A549 (cell line): ENCODE results near the gene CAB39. TPM values are rescaled to one million over a fixed set of nuclear protein-coding genes. Genes with fewer than 3 reads are reported as not detected.
A peak's percentile ranks its signal among the peaks of the same experiment; 100 is the strongest.

ENCODE experiments used
- ATAC-seq, 2 experiments: fragments of 200-7000 bp in 1 of 2; fragments of >200 bp in 1 of 2; cut with Nextera tagmentation in 1 of 2; cut with Tn5 transposase in 1 of 2; 3 replicates each; pipeline versions ENCODE4 v1.8.0 to v1.9.1; 2018 to 2020; ENCODE audit warnings: mild to moderate bottlenecking in 1 of 2, moderate library complexity in 1 of 2
- CTCF ChIA-PET: fragments of 300-600 bp; sonication (Branson Sonifier 250); formaldehyde crosslinking; extraction: SDS; loops from one replicate; lab custom pipeline; 2021; ENCODE audit warnings: antibody characterized with exemption, inconsistent platforms; lab: Yijun Ruan, JAX
- POLR2A ChIA-PET: fragments of 350-600 bp; formaldehyde crosslinking; extraction: SDS; loops from one replicate; lab custom pipeline; 2021; ENCODE audit warnings: antibody characterized with exemption, inconsistent platforms; lab: Yijun Ruan, JAX
- DNase-seq, 2 experiments: peaks; one replicate each; pipeline versions ENCODE4 v3.0.0 to v3.0.0-alpha.2; 2011 to 2016; ENCODE audit warnings: low read depth in 1 of 2, low spot score in 1 of 2
- FAIRE-seq: peaks from 2 replicates; lab custom pipeline; 2011; peaks lifted over from hg19 to GRCh38; lab: Jason Lieb, UNC
- H3K27ac ChIP-seq, 2 experiments: fragments of >200 bp; sonication (Bioruptor Twin); formaldehyde crosslinking; 3 replicates each; pipeline ENCODE4 v1.5.1; 2016 to 2017
- H3K4me1 ChIP-seq: fragments of >200 bp; sonication (Bioruptor Twin); formaldehyde crosslinking; 3 replicates; pipeline ENCODE4 v1.6.1; 2016
- H3K4me2 ChIP-seq: fragments of >200 bp; sonication (Bioruptor Twin); formaldehyde crosslinking; 3 replicates; pipeline ENCODE4 v1.6.1; 2016
- H3K4me3 ChIP-seq: fragments of >200 bp; sonication (Bioruptor Twin); formaldehyde crosslinking; 3 replicates; pipeline ENCODE4 v1.5.1; 2016
- H3K9me3 ChIP-seq: fragments of >200 bp; sonication (Bioruptor Twin); formaldehyde crosslinking; 3 replicates; pipeline ENCODE4 v1.6.1; 2016
- BHLHE40 ChIP-seq: IDR thresholded peaks from 2 replicates; pipeline ENCODE4 v1.6.1; 2012; ENCODE audit warnings: low read depth, low read length, inconsistent platforms
- CHD2 ChIP-seq: fragments of 150-350 bp; IDR thresholded peaks from 2 replicates; pipeline ENCODE4 v1.6.1; 2014; ENCODE audit warnings: low read length; ENCODE audit not compliant: partially characterized antibody
- EHF ChIP-seq: fragments of 250-450 bp; sonication (Bioruptor Pico); IDR thresholded peaks from 2 replicates; pipeline ENCODE4 v1.5.0; 2020; ENCODE audit warnings: mild to moderate bottlenecking
- FOSL2 ChIP-seq, 2 experiments: fragments of 450-650 bp in 1 of 2; fragments of >200 bp in 1 of 2; sonication (Bioruptor Twin) in 1 of 2; formaldehyde crosslinking; IDR thresholded peaks; 2 replicates each; pipeline versions ENCODE4 v1.5.0 to v1.6.1; 2016 to 2020; ENCODE audit warnings: mild to moderate bottlenecking in 1 of 2, moderate library complexity in 1 of 2
- HOXB13 ChIP-seq: fragments of 250-450 bp; sonication (Bioruptor Pico); IDR thresholded peaks from 2 replicates; pipeline ENCODE4 v1.5.0; 2020; ENCODE audit warnings: low read depth, mild to moderate bottlenecking, moderate library complexity
- JUN ChIP-seq, 2 experiments: fragments of >200 bp; sonication (Bioruptor Twin); formaldehyde crosslinking; IDR thresholded peaks; 2 replicates in 1 of 2; 3 replicates in 1 of 2; pipeline ENCODE4 v1.6.1; 2016 to 2017
- JUNB ChIP-seq: fragments of >200 bp; sonication (Bioruptor Twin); formaldehyde crosslinking; IDR thresholded peaks from 2 replicates; pipeline ENCODE4 v1.6.1; 2016
- KDM1A ChIP-seq: fragments of 200-600 bp; sonication (generic); IDR thresholded peaks from 2 replicates; pipeline ENCODE4 v1.6.1; 2016; ENCODE audit warnings: low read depth, mild to moderate bottlenecking
- MAFK ChIP-seq: fragments of 450-650 bp; IDR thresholded peaks from 2 replicates; pipeline ENCODE4 v1.6.1; 2014; ENCODE audit not compliant: partially characterized antibody
- NPAS2 ChIP-seq: fragments of 250-450 bp; sonication (Bioruptor Pico); IDR thresholded peaks from 2 replicates; pipeline ENCODE4 v1.8.0; 2022; ENCODE audit warnings: mild to moderate bottlenecking, moderate library complexity, borderline replicate concordance
- NR3C1 ChIP-seq: fragments of >200 bp; sonication (Bioruptor Twin); formaldehyde crosslinking; IDR thresholded peaks from 3 replicates; pipeline ENCODE4 v1.6.1; 2017
- RARB ChIP-seq: fragments of 250-450 bp; sonication (Bioruptor Pico); IDR thresholded peaks from 2 replicates; pipeline ENCODE4 v1.8.0; 2021; ENCODE audit warnings: mild to moderate bottlenecking, moderate library complexity
- RCOR1 ChIP-seq: fragments of 150-350 bp; IDR thresholded peaks from 2 replicates; pipeline ENCODE4 v1.6.1; 2014; ENCODE audit warnings: antibody characterized with exemption, low read length, low read depth
- SMC3 ChIP-seq: fragments of >200 bp; sonication (Bioruptor Twin); formaldehyde crosslinking; IDR thresholded peaks from 3 replicates; pipeline ENCODE4 v1.6.1; 2018; ENCODE audit warnings: inconsistent platforms
- SREBF2 ChIP-seq: fragments of 450-650 bp; IDR thresholded peaks from 2 replicates; pipeline ENCODE4 v1.6.1; 2014; ENCODE audit warnings: mild to moderate bottlenecking, moderate library complexity
- TP53 ChIP-seq: fragments of 250-450 bp; sonication (Bioruptor Pico); IDR thresholded peaks from 2 replicates; pipeline ENCODE4 v1.5.0; 2021; ENCODE audit warnings: mild to moderate bottlenecking, moderate library complexity
- ZFP36 ChIP-seq: fragments of 450-650 bp; IDR thresholded peaks from 2 replicates; pipeline ENCODE4 v1.6.1; 2014; ENCODE audit warnings: borderline replicate concordance; ENCODE audit not compliant: partially characterized antibody
- ZSCAN20 ChIP-seq: fragments of 250-450 bp; sonication (Bioruptor Pico); IDR thresholded peaks from 2 replicates; pipeline ENCODE4 v1.8.0; 2022; ENCODE audit warnings: mild to moderate bottlenecking, moderate library complexity
- WGBS: methylation state at CpG from one replicate; pipeline ENCODE4 v1.1.6; 2017; ENCODE audit errors: missing lambda C conversion rate; 5-methylcytosine and 5-hydroxymethylcytosine counted together
- polyA plus RNA-seq, 4 experiments: library from polyadenylated mRNA; depleted of rRNA in 3 of 4; stranded (reverse); fragments of >200 nt; fragmentation: RNase III in 1 of 4; extraction: RNeasy Plus Mini Kit Qiagen cat#74134 plus additional on column Dnase treatment in 1 of 4; gene quantifications; 2 replicates in 3 of 4; 3 replicates in 1 of 4; pipeline ENCODE4 v1.2.3, GENCODE V29; 2011 to 2017
- TF ChIP-seq, protein P1 (sequence below): fragments of 250-450 bp; sonication (Bioruptor Pico); IDR thresholded peaks from 2 replicates; pipeline ENCODE4 v1.5.0; 2020; ENCODE audit warnings: low read depth, mild to moderate bottlenecking, moderate library complexity
- TF ChIP-seq, protein P2 (sequence below): IDR thresholded peaks from 2 replicates; pipeline ENCODE4 v1.6.1; 2012
- TF ChIP-seq, protein P3 (sequence below): fragments of 250-450 bp; sonication (Bioruptor Pico); IDR thresholded peaks from 2 replicates; pipeline ENCODE4 v1.5.0; 2021; ENCODE audit warnings: mild to moderate bottlenecking, moderate library complexity, borderline replicate concordance
- TF ChIP-seq, protein P4 (sequence below): fragments of >200 bp; sonication (Bioruptor Twin); formaldehyde crosslinking; IDR thresholded peaks from 3 replicates; pipeline ENCODE4 v1.6.1; 2016

Gene CAB39
- polyA plus RNA-seq, 2 of the 4 experiments (the other 2 are of a cell fraction) = 28.4 to 54.2 TPM

DNA sequence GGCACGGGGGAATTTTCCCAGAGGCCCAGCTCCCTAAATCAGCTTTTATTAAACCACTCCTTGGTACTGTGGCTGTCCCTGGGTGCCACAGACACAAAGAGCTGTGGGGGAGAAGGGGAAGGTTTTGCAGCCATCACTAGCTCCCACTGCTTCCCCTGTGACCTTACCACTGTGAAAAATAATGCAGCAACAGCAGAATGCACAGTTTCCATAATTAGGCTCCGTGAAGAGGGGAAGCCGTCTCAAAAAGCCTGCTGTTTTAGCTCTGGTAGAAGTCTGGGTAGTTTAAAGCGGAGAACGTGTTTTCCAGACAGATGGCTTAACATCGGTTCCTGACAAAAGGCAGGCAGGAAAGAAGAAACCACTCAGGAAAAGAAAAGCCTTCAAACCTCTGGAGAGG, 27.5 kb upstream of the CAB39 start:
- TF ChIP-seq MAFK (peak; percentile 52), KDM1A (no peak)
- 34% methylated on average over 6 of the region's 6 CpGs for WGBS
- ChIA-PET CTCF (interaction anchor here (1.1 to 1.2 kb wide), 3 partner anchors 27 to 164 kb away, joined by 3 read pairs; no protein-coding TSS in a partner anchor), POLR2A (interaction anchor here (1.5 kb wide), 1 partner anchor 57 kb away, joined by 4 read pairs; no protein-coding TSS in a partner anchor)
- H3K27ac ChIP-seq = peak overlapping the region; percentile 49 to 75
- ATAC-seq = peak; percentile 3 to 42; a peak in 3 of 6 replicates
- DNase-seq = no peak
- no peak for FAIRE-seq
- peak overlapping the region; percentile 61 for H3K4me2 ChIP-seq
- peaks cover 43% of the 10 kb centered on the region for H3K4me1 ChIP-seq
- H3K4me3 ChIP-seq = no peak overlapping the region
- H3K9me3 ChIP-seq = no peaks in the 10 kb centered on the region

DNA sequence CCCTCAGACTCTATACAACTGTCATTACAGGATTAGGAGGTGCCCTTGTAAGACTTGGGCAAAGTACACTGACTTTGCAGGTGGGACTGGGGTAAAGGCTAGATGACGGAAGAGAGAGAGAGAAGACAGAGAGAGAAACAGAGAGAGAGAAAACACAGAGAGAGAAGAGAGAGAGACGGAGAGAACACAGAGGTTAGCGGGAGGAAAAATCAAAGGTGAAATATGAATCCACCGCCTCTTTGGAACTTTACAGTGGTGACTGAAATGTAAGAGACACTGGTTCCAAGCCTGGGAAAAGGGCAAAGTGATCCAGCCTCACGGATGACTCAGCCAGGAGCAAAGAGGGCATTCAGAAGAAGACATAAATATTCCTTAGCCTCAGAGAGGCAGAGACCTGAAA, 25.1 kb upstream of the CAB39 start:
- WGBS = 17% methylated on average over 5 of the region's 5 CpGs
- ATAC-seq (peak; percentile 70 to 74; a peak in 5 of 6 replicates), DNase-seq (peak; percentile 38 to 56)
- ChIA-PET CTCF (interaction anchor here (0.7 kb wide), 1 partner anchor 24 kb away, joined by 3 read pairs; no protein-coding TSS in a partner anchor), POLR2A (no interaction called here)
- peak overlapping the region; percentile 53 to 77 for H3K27ac ChIP-seq
- H3K4me2 ChIP-seq = peak overlapping the region; percentile 67
- H3K4me1 ChIP-seq = peaks cover 53% of the 10 kb centered on the region
- H3K9me3 ChIP-seq = no peaks in the 10 kb centered on the region
- no peak overlapping the region for H3K4me3 ChIP-seq
- TF ChIP-seq, protein P1, sequence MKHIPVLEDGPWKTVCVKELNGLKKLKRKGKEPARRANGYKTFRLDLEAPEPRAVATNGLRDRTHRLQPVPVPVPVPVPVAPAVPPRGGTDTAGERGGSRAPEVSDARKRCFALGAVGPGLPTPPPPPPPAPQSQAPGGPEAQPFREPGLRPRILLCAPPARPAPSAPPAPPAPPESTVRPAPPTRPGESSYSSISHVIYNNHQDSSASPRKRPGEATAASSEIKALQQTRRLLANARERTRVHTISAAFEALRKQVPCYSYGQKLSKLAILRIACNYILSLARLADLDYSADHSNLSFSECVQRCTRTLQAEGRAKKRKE (CRISPR knock-in tag) = no peak
- TF ChIP-seq, protein P2, sequence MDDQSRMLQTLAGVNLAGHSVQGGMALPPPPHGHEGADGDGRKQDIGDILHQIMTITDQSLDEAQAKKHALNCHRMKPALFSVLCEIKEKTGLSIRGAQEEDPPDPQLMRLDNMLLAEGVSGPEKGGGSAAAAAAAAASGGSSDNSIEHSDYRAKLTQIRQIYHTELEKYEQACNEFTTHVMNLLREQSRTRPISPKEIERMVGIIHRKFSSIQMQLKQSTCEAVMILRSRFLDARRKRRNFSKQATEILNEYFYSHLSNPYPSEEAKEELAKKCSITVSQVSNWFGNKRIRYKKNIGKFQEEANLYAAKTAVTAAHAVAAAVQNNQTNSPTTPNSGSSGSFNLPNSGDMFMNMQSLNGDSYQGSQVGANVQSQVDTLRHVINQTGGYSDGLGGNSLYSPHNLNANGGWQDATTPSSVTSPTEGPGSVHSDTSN = no peak
- 0 out of 2 replicates have a peak, but pooled peaks have one; percentile 18 for TF ChIP-seq FOSL2 (IDR thresholded peaks at IDR 0.05)
- 0 out of 2 replicates have a peak, but pooled peaks have one; percentile 16 for TF ChIP-seq FOSL2 (CRISPR knock-in tag; IDR thresholded peaks at IDR 0.05)
- TF ChIP-seq RCOR1 = no peak
- TF ChIP-seq BHLHE40 = no peak
- TF ChIP-seq, all 56 proteins: peak for 1
- peak; percentile 46 for FAIRE-seq

DNA sequence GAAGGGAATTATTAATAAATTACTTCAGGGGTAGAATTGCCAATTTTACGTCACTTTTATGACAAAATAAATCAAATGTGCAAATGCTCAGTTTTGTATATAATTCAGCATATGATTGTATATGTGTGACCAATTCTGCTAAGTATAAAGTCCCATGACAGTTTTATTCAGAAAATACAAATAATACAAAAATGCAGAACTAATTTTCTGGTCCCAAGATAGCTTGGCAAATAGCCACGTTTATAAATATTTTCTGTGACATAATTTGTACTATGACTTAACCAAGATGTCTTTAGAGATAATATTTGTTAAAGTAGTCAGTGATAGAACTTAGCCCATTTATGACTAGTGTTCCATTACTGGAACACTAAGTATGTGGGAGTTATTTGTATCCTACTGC, 24.2 kb upstream of the CAB39 start:
- POLR2A ChIA-PET = interaction anchor here (0.6 kb wide), 1 partner anchor 21 kb away, joined by 12 read pairs; no protein-coding TSS in a partner anchor
- no peak for DNase-seq
- H3K4me1 ChIP-seq = peaks cover 53% of the 10 kb centered on the region
- ATAC-seq = no peak
- no peak overlapping the region for H3K4me3 ChIP-seq
- CTCF ChIA-PET = interaction anchor here (1.0 to 1.3 kb wide), 2 partner anchors 13 to 15 kb away, joined by 3 to 4 read pairs; no protein-coding TSS in a partner anchor
- WGBS = 58% methylated on average over 2 of the region's 2 CpGs
- H3K4me2 ChIP-seq = peak overlapping the region; percentile 67
- no peaks in the 10 kb centered on the region for H3K9me3 ChIP-seq
- H3K27ac ChIP-seq = peak overlapping the region in 1 of 2 experiments; percentile 53; a peak in 1 of 6 replicates
- TF ChIP-seq JUN (IDR thresholded peaks at IDR 0.05) (no peak), FOSL2 (IDR thresholded peaks at IDR 0.05) (no peak), FOSL2 (CRISPR knock-in tag; IDR thresholded peaks at IDR 0.05) (no peak), SMC3 (no peak), TP53 (CRISPR knock-in tag) (no peak), SREBF2 (no peak), ZSCAN20 (CRISPR knock-in tag) (no peak), HOXB13 (CRISPR knock-in tag) (no peak), MAFK (no peak), JUNB (no peak), CHD2 (no peak), NR3C1 (no peak), NPAS2 (CRISPR knock-in tag) (no peak), ZFP36 (no peak), RARB (CRISPR knock-in tag) (no peak), BHLHE40 (no peak), EHF (CRISPR knock-in tag) (no peak)
- TF ChIP-seq, protein P3, sequence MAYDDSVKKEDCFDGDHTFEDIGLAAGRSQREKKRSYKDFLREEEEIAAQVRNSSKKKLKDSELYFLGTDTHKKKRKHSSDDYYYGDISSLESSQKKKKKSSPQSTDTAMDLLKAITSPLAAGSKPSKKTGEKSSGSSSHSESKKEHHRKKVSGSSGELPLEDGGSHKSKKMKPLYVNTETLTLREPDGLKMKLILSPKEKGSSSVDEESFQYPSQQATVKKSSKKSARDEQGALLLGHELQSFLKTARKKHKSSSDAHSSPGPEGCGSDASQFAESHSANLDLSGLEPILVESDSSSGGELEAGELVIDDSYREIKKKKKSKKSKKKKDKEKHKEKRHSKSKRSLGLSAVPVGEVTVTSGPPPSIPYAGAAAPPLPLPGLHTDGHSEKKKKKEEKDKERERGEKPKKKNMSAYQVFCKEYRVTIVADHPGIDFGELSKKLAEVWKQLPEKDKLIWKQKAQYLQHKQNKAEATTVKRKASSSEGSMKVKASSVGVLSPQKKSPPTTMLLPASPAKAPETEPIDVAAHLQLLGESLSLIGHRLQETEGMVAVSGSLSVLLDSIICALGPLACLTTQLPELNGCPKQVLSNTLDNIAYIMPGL = no peak
- TF ChIP-seq, protein P4, sequence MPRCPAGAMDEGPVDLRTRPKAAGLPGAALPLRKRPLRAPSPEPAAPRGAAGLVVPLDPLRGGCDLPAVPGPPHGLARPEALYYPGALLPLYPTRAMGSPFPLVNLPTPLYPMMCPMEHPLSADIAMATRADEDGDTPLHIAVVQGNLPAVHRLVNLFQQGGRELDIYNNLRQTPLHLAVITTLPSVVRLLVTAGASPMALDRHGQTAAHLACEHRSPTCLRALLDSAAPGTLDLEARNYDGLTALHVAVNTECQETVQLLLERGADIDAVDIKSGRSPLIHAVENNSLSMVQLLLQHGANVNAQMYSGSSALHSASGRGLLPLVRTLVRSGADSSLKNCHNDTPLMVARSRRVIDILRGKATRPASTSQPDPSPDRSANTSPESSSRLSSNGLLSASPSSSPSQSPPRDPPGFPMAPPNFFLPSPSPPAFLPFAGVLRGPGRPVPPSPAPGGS = no peak
- FAIRE-seq = no peak
